AG20443 (cell line): ENCODE measurements around the gene ZMYND8.
"Not testable (repeated sequence)": the region's sequence is repeated elsewhere in the genome, so short reads cannot be mapped to it uniquely, and the experiment has no call there.

Experiments used
- DNase-seq: peaks from one replicate; pipeline ENCODE4 v3.0.0; 2012; ENCODE audit warnings: low spot score, mixed read lengths

The ZMYND8 gene

GRCh38 chr20:47370850-47371782 lies 14.6 kb upstream of the ZMYND8 start:
- no peak for DNase-seq

- no peak for DNase-seq
These were observed 13.7 kb upstream of the ZMYND8 start for GRCh38 chr20:47370214-47370613.

GRCh38 chr20:47368301-47368700 lies 11.8 kb upstream of the ZMYND8 start:
- DNase-seq: no peak

GRCh38 chr20:47366301-47366700 lies 9.8 kb upstream of the ZMYND8 start:
- not testable (repeated sequence) for DNase-seq

GRCh38 chr20:47365023-47365764 lies 8.7 kb upstream of the ZMYND8 start:
- no peak for DNase-seq

- no peak for DNase-seq
These were observed 6.1 kb upstream of the ZMYND8 start for GRCh38 chr20:47362361-47363219.

GRCh38 chr20:47361057-47361915 lies 4.8 kb upstream of the ZMYND8 start:
- DNase-seq: no peak

- peak; percentile 60 for DNase-seq
These were observed 4.0 kb upstream of the ZMYND8 start for GRCh38 chr20:47360297-47361056.

GRCh38 chr20:47359530-47360296 lies 3.2 kb upstream of the ZMYND8 start:
- DNase-seq: no peak

- peak; percentile 66 for DNase-seq
These were observed 2.4 kb upstream of the ZMYND8 start for GRCh38 chr20:47358672-47359529.

- no peak for DNase-seq
These were observed 1.7 kb upstream of the ZMYND8 start for GRCh38 chr20:47358039-47358671.

- peak; percentile 60 for DNase-seq
These were observed 968 bp upstream of the ZMYND8 start for GRCh38 chr20:47357296-47358038.

GRCh38 chr20:47356220-47356525 lies 326 bp downstream of the ZMYND8 start:
- no peak for DNase-seq

- no peak for DNase-seq
These were observed 845 bp downstream of the ZMYND8 start for GRCh38 chr20:47355489-47356219.

- no peak for DNase-seq
These were observed 1.6 kb downstream of the ZMYND8 start for GRCh38 chr20:47354714-47355488.

- DNase-seq: no peak
These were observed 2.1 kb downstream of the ZMYND8 start for GRCh38 chr20:47354464-47354713.
